ENCODE results near the gene CARD16.
A peak's percentile ranks its signal among the peaks of the same experiment; 100 is the strongest.
"Not testable (repeated sequence)": the region's sequence is repeated elsewhere in the genome, so short reads cannot be mapped to it uniquely, and the experiment has no call there.

The CARD16 gene

GRCh38 chr11:105044557-105045524 lies at the start of gene CARD16:
CARD16 (minus strand) TSS chr11:105045335; CDS start chr11:105045297, 38 bp downstream.
- peak; percentile 59 to 76 for DNase-seq

GRCh38 chr11:105092256-105093239 lies 47.4 kb upstream of the CARD16 start:
- DNase-seq, result no peak

DNA sequence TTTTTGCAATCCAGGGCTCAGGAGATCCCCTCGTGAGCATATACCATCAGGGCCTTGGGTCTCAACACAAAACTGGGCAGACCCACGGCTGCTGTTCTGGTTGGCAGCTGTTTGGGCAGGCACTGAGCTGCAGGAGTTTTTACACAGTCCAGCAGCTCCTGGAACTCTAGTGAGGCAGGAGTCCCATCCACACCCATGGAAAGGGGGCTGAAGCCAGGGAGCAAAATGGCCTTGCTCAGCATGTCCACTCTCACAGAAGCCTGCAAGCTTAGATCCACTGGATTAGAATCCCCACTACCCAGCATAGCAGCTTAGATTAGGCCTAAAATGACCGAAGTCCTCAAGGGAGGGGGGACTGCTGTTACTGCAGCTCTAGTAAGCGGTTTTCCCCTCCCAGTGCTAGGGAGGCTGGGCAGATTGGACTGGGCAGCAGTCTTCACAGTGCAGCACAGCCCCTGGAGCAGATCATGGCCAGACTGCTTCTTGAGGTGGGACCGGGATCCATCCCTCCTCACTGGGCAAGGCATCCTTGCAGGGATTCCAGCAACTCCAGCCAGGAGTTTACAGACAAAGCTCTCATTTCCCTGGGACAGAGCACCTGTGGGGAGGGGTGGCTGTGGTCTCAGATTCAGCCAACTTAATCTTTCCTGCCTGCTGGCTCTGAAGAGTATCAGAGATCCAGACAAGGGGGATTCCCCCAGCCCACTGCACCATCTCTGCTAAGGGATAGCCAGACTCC lies 36.4 kb upstream of the CARD16 start:
- no peak for DNase-seq

- not testable (repeated sequence) for DNase-seq
Observed at GRCh38 chr11:105080171-105080906, 35.2 kb upstream of the CARD16 start.

DNA sequence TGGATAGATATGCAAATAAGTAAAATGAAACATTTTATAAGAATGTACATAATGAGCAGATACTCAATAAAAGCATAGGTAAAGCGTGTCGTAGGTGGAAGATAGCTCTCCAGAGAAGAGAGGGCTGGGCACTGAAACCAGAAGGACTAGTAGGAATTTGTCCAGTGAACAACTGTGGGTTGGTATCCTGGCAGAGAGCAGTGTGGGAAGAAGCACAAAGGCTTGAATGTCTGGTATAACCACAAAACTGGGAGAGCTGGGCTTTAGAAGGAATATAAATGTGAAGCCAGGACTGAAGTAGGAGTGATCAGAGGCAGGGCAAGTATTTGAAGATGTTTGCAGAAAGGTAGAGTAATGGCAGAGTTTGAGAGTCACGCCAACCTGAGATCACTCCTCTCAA lies 33.1 kb upstream of the CARD16 start:
- no peak for DNase-seq

GRCh38 chr11:105077141-105077790 lies 32.1 kb upstream of the CARD16 start:
- not testable (repeated sequence) for DNase-seq

- DNase-seq, result no peak
Observed at GRCh38 chr11:105074166-105074530, 29.0 kb upstream of the CARD16 start.

- no peak for DNase-seq
Observed at GRCh38 chr11:105073456-105074165, 28.5 kb upstream of the CARD16 start.

GRCh38 chr11:105072080-105072479 lies 26.9 kb upstream of the CARD16 start:
- DNase-seq, result not testable (repeated sequence)

DNA sequence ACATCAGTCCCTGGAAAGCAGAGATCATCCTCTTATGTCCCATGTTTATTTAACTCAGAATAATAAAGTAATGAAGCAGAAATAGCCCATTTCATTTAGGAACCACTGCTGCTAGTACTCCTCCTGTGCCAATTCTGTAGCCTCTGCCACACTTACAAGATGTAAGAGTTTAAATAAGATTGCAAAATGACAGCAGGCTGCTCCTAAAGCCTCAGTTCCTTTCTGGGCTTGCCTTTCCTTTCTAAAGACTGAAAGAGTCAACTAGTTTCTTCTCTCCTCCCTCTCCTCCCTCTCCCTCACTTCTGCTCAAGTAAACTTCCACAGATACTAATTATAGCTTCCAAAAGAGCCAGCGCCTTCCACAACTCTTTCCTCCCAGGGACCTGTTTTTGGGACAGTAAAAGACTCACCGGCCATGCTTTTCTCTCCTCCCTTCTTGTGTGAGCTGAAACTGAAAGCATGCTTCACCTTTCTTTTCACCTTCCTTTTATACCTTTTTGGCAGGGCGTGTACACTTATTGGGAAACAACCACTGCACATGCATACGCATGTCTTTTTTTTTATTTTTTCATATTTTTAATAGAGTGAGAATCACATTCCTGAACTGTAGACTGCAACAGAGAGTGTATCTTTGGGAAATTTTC lies 26.1 kb upstream of the CARD16 start:
- peak in 1 of 2 donors; percentile 80 for DNase-seq

DNA sequence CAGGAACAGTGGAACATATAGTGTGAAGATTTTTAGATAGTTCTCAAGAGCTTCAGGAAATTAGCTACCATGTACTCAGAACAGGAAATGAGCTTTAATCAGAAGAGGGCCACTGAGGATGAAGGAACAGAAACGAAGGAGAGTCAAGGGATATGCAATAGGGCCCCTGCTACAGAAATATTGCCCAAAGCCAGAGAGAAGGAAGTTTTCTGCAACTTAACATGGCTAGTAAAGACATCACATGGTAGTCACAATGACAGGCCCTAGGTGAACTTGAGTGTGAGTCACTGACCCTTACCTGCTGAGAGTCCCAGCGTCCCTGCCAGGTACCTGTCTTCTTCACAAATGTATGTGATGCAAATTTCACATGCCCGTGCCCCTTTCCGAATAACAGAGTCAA lies 25.2 kb upstream of the CARD16 start:
- DNase-seq, result peak in 1 of 2 donors; percentile 42

DNA sequence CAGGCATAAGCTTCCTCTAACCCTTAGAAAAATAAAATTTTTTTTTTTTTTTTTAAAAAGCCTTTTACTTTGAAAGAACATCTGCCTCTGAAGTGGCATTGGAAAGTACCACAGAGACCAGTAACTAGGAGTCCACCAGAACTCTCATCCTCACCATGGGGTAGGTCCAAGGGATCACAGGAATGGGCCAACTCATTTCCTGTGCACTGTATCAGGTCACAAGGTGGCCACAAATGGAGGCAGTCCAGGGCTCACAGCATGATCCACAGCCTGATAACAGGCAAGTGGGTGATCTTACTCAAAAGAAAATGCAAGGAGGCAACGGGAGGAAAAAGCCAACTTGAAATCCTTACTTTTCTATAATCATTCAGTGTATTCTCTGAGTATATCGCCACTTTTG lies 24.6 kb upstream of the CARD16 start:
- not testable (repeated sequence) for DNase-seq

DNA sequence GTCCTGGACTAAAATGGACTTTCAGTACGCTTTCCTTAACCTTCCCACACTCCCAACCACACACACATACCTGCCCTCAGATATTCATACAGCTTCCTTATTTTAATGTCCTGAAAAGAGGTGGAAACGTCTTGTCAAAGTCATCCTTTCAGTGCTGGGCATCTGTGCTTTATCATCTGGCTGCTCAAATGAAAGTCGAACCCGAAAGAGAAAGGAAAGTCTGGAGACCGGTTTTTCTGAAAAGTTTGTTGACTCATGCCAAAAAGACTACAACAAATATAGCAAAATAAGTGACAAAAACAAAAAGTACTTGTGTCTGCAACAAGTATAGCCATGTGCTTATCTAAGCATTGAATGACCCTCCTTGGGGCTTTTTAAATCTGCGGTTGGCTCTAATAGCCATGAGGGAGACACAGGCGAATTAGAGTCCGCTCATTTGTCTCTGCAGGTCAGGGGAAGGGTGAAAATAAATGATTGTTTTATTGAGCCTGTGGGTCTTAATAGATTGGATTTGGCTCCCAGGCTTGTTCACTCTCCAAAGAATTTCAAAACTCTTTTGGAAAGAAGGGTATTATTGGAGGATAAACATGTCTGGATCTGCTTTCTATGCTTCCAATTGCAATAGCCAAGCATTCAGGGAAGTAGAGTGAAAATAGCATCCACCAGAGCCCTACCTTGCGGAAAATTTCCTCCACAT lies 18.3 kb upstream of the CARD16 start:
- not testable (repeated sequence) for DNase-seq

DNA sequence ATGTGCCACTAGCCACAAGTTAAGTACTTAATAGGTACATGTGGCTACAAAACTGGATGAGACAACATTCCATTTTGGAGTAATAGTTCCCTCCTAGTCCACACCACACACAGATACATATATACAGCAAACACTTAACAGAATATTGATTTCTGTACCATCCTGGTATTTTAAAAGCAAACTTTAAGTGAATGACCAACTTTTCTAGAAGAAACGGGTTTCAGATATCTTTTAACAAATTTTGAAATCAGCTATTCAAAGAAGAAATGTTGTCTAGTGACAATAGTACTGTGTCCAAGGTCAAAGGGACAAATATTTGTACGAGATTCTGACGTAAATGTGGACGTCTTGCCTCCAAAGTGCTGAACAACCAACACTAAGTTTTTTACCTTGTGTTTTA lies 12.3 kb upstream of the CARD16 start:
- DNase-seq, result no peak

DNA sequence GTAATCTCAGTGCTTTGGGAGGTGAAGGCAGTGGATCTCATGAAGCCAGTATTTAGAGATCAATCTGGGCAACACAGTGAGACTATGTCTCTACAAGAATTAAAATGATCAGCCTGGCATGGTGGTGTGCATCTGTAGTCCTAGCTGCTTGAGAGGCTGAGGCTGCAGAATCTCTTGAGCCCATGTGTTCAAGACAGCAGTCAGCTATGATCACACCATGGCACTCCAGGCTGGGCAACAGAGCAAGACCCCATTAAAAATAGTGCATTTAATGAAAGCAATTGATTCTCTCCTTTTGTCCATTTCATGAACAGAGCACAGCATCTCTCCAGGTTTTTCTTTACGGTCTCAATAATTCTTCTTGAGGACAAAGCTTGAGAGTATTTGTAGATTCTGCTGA lies 11.3 kb upstream of the CARD16 start:
- no peak for DNase-seq

DNA sequence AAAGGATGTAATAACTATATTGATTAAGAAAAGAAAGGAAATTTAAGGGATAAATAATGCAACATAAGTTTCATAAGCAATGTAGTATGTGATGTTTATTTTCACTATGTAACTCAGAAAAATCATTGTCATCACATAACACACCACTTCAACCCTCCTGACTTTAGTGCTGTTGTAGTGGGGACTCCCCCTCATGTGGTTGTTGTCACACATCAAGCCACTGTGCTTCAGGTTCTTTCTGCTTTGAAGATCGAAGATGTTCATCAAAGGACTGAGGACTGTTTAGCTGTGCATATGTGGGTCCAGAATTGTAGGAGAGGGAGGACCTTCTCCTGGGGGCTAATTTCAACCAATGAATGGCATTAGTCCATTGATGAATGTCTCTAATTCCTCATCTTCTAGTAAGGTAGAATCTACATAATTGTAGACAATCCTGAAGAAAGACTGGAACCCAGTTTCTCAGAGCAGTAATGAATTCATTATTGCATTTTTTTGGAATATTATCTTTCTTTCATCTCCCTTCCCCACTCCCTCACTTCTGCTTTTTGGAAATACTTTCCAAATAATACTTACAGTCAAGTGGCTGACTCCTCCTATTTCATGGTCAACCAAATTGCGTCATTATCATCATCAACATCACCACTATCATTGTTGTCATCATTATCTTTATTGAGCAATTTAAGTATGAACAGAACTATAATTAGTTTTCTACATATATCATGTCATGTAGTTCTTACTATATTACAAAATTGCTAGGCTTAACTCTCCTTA lies 9.8 kb upstream of the CARD16 start:
- no peak for DNase-seq

DNA sequence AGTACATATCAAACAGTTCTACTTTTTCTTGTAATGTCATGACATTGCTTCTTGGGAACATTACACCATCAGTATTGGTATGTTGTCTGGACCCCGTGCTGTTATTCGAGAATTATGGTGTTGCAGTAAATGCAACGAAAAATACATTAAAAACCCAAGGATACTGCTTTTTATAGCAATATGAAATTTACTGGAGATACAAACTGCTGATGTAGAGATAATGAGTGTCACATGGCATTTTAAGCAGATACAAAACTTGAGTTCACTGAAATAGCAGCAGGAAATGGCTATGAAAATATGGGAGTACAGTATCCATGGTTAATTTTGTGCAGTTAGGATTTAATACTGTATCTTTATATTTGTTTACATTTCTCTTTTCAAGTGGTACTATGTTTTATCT lies 7.4 kb upstream of the CARD16 start:
- no peak for DNase-seq

DNA sequence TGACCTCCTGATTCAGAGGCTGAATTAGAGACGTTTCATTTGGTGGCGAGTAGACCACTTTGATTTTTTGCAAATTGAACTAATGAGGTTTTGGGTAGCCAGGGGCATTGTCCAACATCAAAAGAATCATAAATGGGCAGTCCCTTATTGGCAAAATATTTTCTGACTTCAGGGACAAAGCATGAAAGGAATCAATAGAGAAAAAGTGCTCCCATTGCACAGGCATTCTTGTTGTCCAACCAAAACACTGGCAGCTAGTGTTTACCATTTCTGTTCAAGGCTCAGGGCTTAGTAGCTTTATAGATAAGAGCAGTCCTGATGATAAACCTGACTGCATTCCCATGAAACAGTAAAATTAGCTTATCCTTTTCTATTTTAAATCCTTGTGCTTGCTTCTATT lies 6.4 kb upstream of the CARD16 start:
- no peak for DNase-seq

GRCh38 chr11:105049481-105049880 lies 4.3 kb upstream of the CARD16 start:
- no peak for DNase-seq

All from CD4-positive, alpha-beta T cell treated with Interferon alpha-2 for 1 hour (primary cell).